Activated T-cell treated with anti-CD3 and anti-CD28 coated beads, Interleukin-2, amount 50 U/mL, for 72 hours (primary cell): ENCODE results near the gene EFL1. TPM values are rescaled to one million over a fixed set of nuclear protein-coding genes. Genes with fewer than 3 reads are reported as not detected.
A peak's percentile ranks its signal among the peaks of the same experiment; 100 is the strongest.

Experiments used
- ATAC-seq, 2 donors: fragments of 150-1000 bp; cut with Tn5 transposase; replicated peaks in 1 of 2; 2 replicates each; pipeline ENCODE4 v1.10.0; 2021; ENCODE audit warnings: moderate library complexity in 2 of 2, mild to moderate bottlenecking in 1 of 2
- DNase-seq, 2 donors: peaks; one replicate each; pipeline ENCODE4 v3.0.0; 2021 to 2022; ENCODE audit warnings: mixed read lengths in 1 of 2
- H3K27ac Mint-ChIP-seq: one replicate; pipeline ENCODE4 v1.8.0; 2022; ENCODE audit warnings: mild to moderate bottlenecking, moderate library complexity, mixed read lengths
- H3K27me3 Mint-ChIP-seq: one replicate; pipeline ENCODE4 v1.8.0; 2022; ENCODE audit warnings: low read depth, mixed read lengths
- H3K36me3 Mint-ChIP-seq, 2 donors: one replicate each; pipeline ENCODE4 v1.8.0; 2022; ENCODE audit warnings: mixed read lengths in 2 of 2, mild to moderate bottlenecking in 1 of 2; ENCODE audit not compliant: insufficient read depth in 2 of 2
- H3K4me1 Mint-ChIP-seq: one replicate; pipeline ENCODE4 v1.8.0; 2022; ENCODE audit warnings: low read depth, mixed read lengths
- H3K4me3 Mint-ChIP-seq, 2 donors: one replicate each; pipeline ENCODE4 v1.8.0; 2022; ENCODE audit warnings: mild to moderate bottlenecking in 2 of 2, mixed read lengths in 2 of 2, moderate library complexity in 2 of 2
- H3K9me3 Mint-ChIP-seq, 2 donors: one replicate each; pipeline ENCODE4 v1.8.0; 2022; ENCODE audit warnings: mixed read lengths in 2 of 2
- total RNA-seq, 2 donors: library from RNA; stranded (reverse); gene quantifications; one replicate each; pipeline ENCODE4 v1.2.3, GENCODE V29; 2022

EFL1 gene
- total RNA-seq, 2 donors from 2014 or later = 26.7 to 26.9 TPM

GRCh38 chr15:82113106-82113715, 149.3 kb downstream of the EFL1 start:
- no peak overlapping the region for H3K27ac Mint-ChIP-seq
- DNase-seq (no peak), ATAC-seq (no peak)
- no peaks in the 10 kb centered on the region for H3K36me3 Mint-ChIP-seq
- H3K27me3 Mint-ChIP-seq = no peaks in the 10 kb centered on the region
- no peak overlapping the region for H3K4me3 Mint-ChIP-seq
- no peaks in the 10 kb centered on the region for H3K9me3 Mint-ChIP-seq
- peaks cover 7% of the 10 kb centered on the region for H3K4me1 Mint-ChIP-seq

- no peak for ATAC-seq
- Mint-ChIP-seq H3K4me3 (no peak overlapping the region), H3K36me3 (no peaks in the 10 kb centered on the region), H3K4me1 (peaks cover 7% of the 10 kb centered on the region), H3K27ac (no peak overlapping the region), H3K27me3 (no peaks in the 10 kb centered on the region), H3K9me3 (no peaks in the 10 kb centered on the region)
- DNase-seq = no peak
Measured at GRCh38 chr15:82111918-82112317, 150.6 kb downstream of the EFL1 start.

GRCh38 chr15:82110144-82110543, 152.4 kb downstream of the EFL1 start:
- no peak for ATAC-seq
- Mint-ChIP-seq H3K27ac (no peak overlapping the region), H3K27me3 (no peaks in the 10 kb centered on the region), H3K4me1 (peaks cover 7% of the 10 kb centered on the region), H3K4me3 (no peak overlapping the region), H3K9me3 (no peaks in the 10 kb centered on the region), H3K36me3 (no peaks in the 10 kb centered on the region)
- DNase-seq = no peak

- no peak overlapping the region for H3K27ac Mint-ChIP-seq
- ATAC-seq = peak; percentile 94 to 95
Measured at GRCh38 chr15:82108489-82109078, 153.9 kb downstream of the EFL1 start.

GRCh38 chr15:82106679-82107078, 155.9 kb downstream of the EFL1 start:
- DNase-seq (no peak), ATAC-seq (no peak)
- H3K4me1 Mint-ChIP-seq = peaks cover 7% of the 10 kb centered on the region
- H3K27me3 Mint-ChIP-seq = no peaks in the 10 kb centered on the region
- no peaks in the 10 kb centered on the region for H3K9me3 Mint-ChIP-seq
- no peaks in the 10 kb centered on the region for H3K36me3 Mint-ChIP-seq
- H3K27ac Mint-ChIP-seq = no peak overlapping the region
- H3K4me3 Mint-ChIP-seq = no peak overlapping the region

More at GRCh38 chr15:82108489-82109078, 153.9 kb downstream of the EFL1 start:
- no peaks in the 10 kb centered on the region for H3K27me3 Mint-ChIP-seq
- DNase-seq = peak; percentile 79 to 83
- H3K4me1 Mint-ChIP-seq = peaks cover 7% of the 10 kb centered on the region
- no peaks in the 10 kb centered on the region for H3K9me3 Mint-ChIP-seq
- H3K36me3 Mint-ChIP-seq = no peaks in the 10 kb centered on the region
- no peak overlapping the region for H3K4me3 Mint-ChIP-seq

GRCh38 chr15:82105451-82106215, 156.9 kb downstream of the EFL1 start:
- Mint-ChIP-seq H3K4me3 (no peak overlapping the region), H3K27me3 (no peaks in the 10 kb centered on the region), H3K36me3 (no peaks in the 10 kb centered on the region), H3K27ac (peak overlapping the region; percentile 66), H3K9me3 (no peaks in the 10 kb centered on the region), H3K4me1 (peaks cover 7% of the 10 kb centered on the region)
- DNase-seq (no peak), ATAC-seq (no peak)

GRCh38 chr15:82103468-82103867, 159.1 kb downstream of the EFL1 start:
- ATAC-seq (no peak), DNase-seq (no peak)
- Mint-ChIP-seq H3K9me3 (no peaks in the 10 kb centered on the region), H3K27me3 (no peaks in the 10 kb centered on the region), H3K4me3 (no peak overlapping the region), H3K27ac (no peak overlapping the region), H3K36me3 (no peaks in the 10 kb centered on the region), H3K4me1 (peaks cover 1% of the 10 kb centered on the region)

- DNase-seq (no peak), ATAC-seq (no peak)
- Mint-ChIP-seq H3K9me3 (no peaks in the 10 kb centered on the region), H3K27ac (no peak overlapping the region), H3K4me3 (no peak overlapping the region), H3K27me3 (no peaks in the 10 kb centered on the region), H3K36me3 (no peaks in the 10 kb centered on the region), H3K4me1 (no peaks in the 10 kb centered on the region)
Measured at GRCh38 chr15:82100111-82100929, 162.2 kb downstream of the EFL1 start.

GRCh38 chr15:82098674-82099073, 163.9 kb downstream of the EFL1 start:
- Mint-ChIP-seq H3K9me3 (no peaks in the 10 kb centered on the region), H3K27me3 (no peaks in the 10 kb centered on the region), H3K4me3 (no peak overlapping the region), H3K36me3 (no peaks in the 10 kb centered on the region), H3K4me1 (no peaks in the 10 kb centered on the region), H3K27ac (no peak overlapping the region)
- no peak for DNase-seq
- ATAC-seq = no peak

GRCh38 chr15:82095803-82096202, 166.7 kb downstream of the EFL1 start:
- Mint-ChIP-seq H3K4me3 (no peak overlapping the region), H3K36me3 (no peaks in the 10 kb centered on the region), H3K9me3 (no peaks in the 10 kb centered on the region)

GRCh38 chr15:82093774-82094211, 168.7 kb downstream of the EFL1 start:
- Mint-ChIP-seq H3K9me3 (no peaks in the 10 kb centered on the region), H3K4me1 (no peaks in the 10 kb centered on the region)
- no peak for ATAC-seq

More at GRCh38 chr15:82095803-82096202, 166.7 kb downstream of the EFL1 start:
- no peaks in the 10 kb centered on the region for H3K4me1 Mint-ChIP-seq
- no peak overlapping the region for H3K27ac Mint-ChIP-seq
- ATAC-seq = no peak
- DNase-seq = no peak
- H3K27me3 Mint-ChIP-seq = no peaks in the 10 kb centered on the region

GRCh38 chr15:82093325-82093724, 169.2 kb downstream of the EFL1 start:
- no peak overlapping the region for H3K4me3 Mint-ChIP-seq
- no peaks in the 10 kb centered on the region for H3K27me3 Mint-ChIP-seq
- no peaks in the 10 kb centered on the region for H3K9me3 Mint-ChIP-seq
- H3K36me3 Mint-ChIP-seq = no peaks in the 10 kb centered on the region
- H3K27ac Mint-ChIP-seq = no peak overlapping the region
- H3K4me1 Mint-ChIP-seq = no peaks in the 10 kb centered on the region
- DNase-seq = no peak
- ATAC-seq = no peak

More at GRCh38 chr15:82093774-82094211, 168.7 kb downstream of the EFL1 start:
- no peaks in the 10 kb centered on the region for H3K36me3 Mint-ChIP-seq
- H3K27ac Mint-ChIP-seq = no peak overlapping the region
- no peak overlapping the region for H3K4me3 Mint-ChIP-seq
- H3K27me3 Mint-ChIP-seq = no peaks in the 10 kb centered on the region
- DNase-seq = no peak

GRCh38 chr15:82091636-82092140, 170.8 kb downstream of the EFL1 start:
- no peak for ATAC-seq
- Mint-ChIP-seq H3K36me3 (no peaks in the 10 kb centered on the region), H3K27me3 (no peaks in the 10 kb centered on the region), H3K4me1 (no peaks in the 10 kb centered on the region), H3K9me3 (no peaks in the 10 kb centered on the region), H3K4me3 (no peak overlapping the region), H3K27ac (no peak overlapping the region)
- no peak for DNase-seq
